ENCODE data around the gene VPS8. TPM values are rescaled to one million over a fixed set of nuclear protein-coding genes. Genes with fewer than 3 reads are reported as not detected.
"Not testable (repeated sequence)": the region's sequence is repeated elsewhere in the genome, so short reads cannot be mapped to it uniquely, and the experiment has no call there.

The VPS8 gene
- total RNA-seq, 1 experiment from 2014 or later, result 72.3 TPM

DNA sequence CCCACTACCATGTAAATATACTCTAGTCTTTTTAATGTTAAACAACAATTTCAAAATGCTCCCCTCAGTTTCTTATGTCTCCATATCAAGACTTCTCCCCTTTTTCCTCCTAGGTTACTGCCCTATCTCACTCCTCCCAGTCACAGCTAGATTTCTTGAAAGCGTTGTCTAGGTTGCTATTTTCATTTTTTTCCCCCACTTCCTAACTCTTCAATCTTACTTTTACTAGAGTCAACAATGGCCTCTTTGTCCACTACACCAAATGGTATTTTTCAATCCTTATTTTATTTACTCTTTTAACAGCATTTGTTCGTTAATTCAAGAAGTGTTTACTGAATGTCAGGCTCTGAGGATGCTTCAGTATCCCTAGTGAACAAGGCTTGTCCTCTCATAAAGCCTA lies 84.4 kb downstream of the VPS8 start:
- Histone ChIP-seq H3K27ac (ENCODE audit: low read length) (no peak overlapping the region), H3K9me3 (ENCODE audit: control insufficient read depth, insufficient read depth, low read depth, low read length) (no peaks in the 10 kb centered on the region), H3K4me1 (ENCODE audit: control insufficient read depth, insufficient read depth, low read length) (no peaks in the 10 kb centered on the region), H3K4me3 (ENCODE audit: low read depth in 2 of 2, low read length in 2 of 2) (no peak overlapping the region), H3K36me3 (ENCODE audit: control insufficient read depth, insufficient read depth, low read length) (peaks cover 2% of the 10 kb centered on the region; the same call in 1 of the 2 replicates), H3K27me3 (ENCODE audit: control insufficient read depth, insufficient read depth, low read length) (no peaks in the 10 kb centered on the region)
- intact Hi-C loops (cut with micrococcal nuclease; ENCODE audit: unreplicated experiment), result no loop called here
- no TSS peak for BruUV-seq (replicated peaks)
- no peak for TF ChIP-seq POLR2AphosphoS5 (IDR thresholded peaks at IDR 0.05; ENCODE audit: low read depth, low read length)
- TF ChIP-seq, protein P1, sequence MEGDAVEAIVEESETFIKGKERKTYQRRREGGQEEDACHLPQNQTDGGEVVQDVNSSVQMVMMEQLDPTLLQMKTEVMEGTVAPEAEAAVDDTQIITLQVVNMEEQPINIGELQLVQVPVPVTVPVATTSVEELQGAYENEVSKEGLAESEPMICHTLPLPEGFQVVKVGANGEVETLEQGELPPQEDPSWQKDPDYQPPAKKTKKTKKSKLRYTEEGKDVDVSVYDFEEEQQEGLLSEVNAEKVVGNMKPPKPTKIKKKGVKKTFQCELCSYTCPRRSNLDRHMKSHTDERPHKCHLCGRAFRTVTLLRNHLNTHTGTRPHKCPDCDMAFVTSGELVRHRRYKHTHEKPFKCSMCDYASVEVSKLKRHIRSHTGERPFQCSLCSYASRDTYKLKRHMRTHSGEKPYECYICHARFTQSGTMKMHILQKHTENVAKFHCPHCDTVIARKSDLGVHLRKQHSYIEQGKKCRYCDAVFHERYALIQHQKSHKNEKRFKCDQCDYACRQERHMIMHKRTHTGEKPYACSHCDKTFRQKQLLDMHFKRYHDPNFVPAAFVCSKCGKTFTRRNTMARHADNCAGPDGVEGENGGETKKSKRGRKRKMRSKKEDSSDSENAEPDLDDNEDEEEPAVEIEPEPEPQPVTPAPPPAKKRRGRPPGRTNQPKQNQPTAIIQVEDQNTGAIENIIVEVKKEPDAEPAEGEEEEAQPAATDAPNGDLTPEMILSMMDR (IDR thresholded peaks at IDR 0.05), result no peak
- no peak for TF ChIP-seq TCF7L2 (IDR thresholded peaks at IDR 0.05; ENCODE audit: low read depth, low read length)
- TF ChIP-seq SIN3A (IDR thresholded peaks at IDR 0.05; ENCODE audit: borderline replicate concordance, insufficient read depth, low read depth, low read length), result no peak
- TF ChIP-seq, protein P2, sequence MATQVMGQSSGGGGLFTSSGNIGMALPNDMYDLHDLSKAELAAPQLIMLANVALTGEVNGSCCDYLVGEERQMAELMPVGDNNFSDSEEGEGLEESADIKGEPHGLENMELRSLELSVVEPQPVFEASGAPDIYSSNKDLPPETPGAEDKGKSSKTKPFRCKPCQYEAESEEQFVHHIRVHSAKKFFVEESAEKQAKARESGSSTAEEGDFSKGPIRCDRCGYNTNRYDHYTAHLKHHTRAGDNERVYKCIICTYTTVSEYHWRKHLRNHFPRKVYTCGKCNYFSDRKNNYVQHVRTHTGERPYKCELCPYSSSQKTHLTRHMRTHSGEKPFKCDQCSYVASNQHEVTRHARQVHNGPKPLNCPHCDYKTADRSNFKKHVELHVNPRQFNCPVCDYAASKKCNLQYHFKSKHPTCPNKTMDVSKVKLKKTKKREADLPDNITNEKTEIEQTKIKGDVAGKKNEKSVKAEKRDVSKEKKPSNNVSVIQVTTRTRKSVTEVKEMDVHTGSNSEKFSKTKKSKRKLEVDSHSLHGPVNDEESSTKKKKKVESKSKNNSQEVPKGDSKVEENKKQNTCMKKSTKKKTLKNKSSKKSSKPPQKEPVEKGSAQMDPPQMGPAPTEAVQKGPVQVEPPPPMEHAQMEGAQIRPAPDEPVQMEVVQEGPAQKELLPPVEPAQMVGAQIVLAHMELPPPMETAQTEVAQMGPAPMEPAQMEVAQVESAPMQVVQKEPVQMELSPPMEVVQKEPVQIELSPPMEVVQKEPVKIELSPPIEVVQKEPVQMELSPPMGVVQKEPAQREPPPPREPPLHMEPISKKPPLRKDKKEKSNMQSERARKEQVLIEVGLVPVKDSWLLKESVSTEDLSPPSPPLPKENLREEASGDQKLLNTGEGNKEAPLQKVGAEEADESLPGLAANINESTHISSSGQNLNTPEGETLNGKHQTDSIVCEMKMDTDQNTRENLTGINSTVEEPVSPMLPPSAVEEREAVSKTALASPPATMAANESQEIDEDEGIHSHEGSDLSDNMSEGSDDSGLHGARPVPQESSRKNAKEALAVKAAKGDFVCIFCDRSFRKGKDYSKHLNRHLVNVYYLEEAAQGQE (IDR thresholded peaks at IDR 0.05; ENCODE audit: insufficient read depth in 1 of 2, low read depth in 2 of 2, low read length in 1 of 2), result no peak
- DNase-seq (ENCODE audit: low read depth, low spot score) (no peak), ATAC-seq (no peak)
- in situ Hi-C loops (cut with HindIII; ENCODE audit: low pct_unique_long_range_greater_than_20kb, low sequenced_read_pairs), result no loop called here
- POLR2A ChIA-PET, result interaction anchor here (0.6 kb wide), 1 partner anchor 381 kb away, joined by 4 read pairs; no protein-coding TSS in a partner anchor
- CTCF ChIA-PET, result no interaction called here

DNA sequence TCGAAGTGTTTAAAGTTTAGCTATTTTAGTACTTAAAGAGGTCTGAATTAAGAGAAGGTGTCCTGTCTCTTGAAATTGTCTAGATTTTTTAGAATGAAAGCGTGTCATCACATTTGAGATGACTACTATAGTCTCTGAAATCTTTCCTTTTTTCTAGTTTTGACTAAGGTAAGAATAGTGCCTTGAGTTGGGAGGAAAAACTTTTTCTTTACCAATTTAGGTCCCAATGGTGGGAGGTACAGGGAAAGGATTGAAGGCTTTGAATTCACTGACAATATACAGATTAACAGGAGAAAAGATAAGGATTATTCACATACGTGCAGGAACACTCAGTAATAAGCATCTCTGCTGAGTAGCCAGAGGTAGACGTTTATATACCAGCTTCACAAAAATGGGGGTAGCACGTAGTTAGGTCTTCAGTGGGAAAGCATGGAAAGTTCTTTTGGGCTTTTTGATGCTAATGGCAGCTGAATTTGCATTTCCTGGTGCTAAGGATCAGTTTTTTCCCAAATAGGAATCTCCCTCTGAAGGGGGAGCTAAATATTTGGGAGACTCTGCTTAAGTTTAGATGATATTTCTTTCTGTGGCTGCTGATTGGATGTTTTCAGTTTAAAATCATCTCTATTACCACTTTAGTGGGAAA lies 88.1 kb downstream of the VPS8 start:
- BruUV-seq (replicated peaks), result no TSS peak
- no peak for DNase-seq (ENCODE audit: low read depth, low spot score)
- ChIA-PET POLR2A (interaction anchor here (0.5 kb wide), 1 partner anchor 78 kb away, joined by 4 read pairs; no protein-coding TSS in a partner anchor), CTCF (no interaction called here)
- H3K4me1 ChIP-seq (ENCODE audit: control insufficient read depth, insufficient read depth, low read length), result no peaks in the 10 kb centered on the region
- no peak overlapping the region for H3K27ac ChIP-seq (ENCODE audit: low read length)
- no peaks in the 10 kb centered on the region for H3K9me3 ChIP-seq (ENCODE audit: control insufficient read depth, insufficient read depth, low read depth, low read length)
- in situ Hi-C loops (cut with HindIII; ENCODE audit: low pct_unique_long_range_greater_than_20kb, low sequenced_read_pairs) (no loop called here), intact Hi-C loops (cut with micrococcal nuclease; ENCODE audit: unreplicated experiment) (no loop called here)
- no peak overlapping the region for H3K4me3 ChIP-seq (ENCODE audit: low read depth in 2 of 2, low read length in 2 of 2)
- H3K36me3 ChIP-seq (ENCODE audit: control insufficient read depth, insufficient read depth, low read length), result no peaks in the 10 kb centered on the region
- no peaks in the 10 kb centered on the region for H3K27me3 ChIP-seq (ENCODE audit: control insufficient read depth, insufficient read depth, low read length)
- TF ChIP-seq POLR2AphosphoS5 (IDR thresholded peaks at IDR 0.05; ENCODE audit: low read depth, low read length) (no peak), SIN3A (IDR thresholded peaks at IDR 0.05; ENCODE audit: borderline replicate concordance, insufficient read depth, low read depth, low read length) (no peak), TCF7L2 (IDR thresholded peaks at IDR 0.05; ENCODE audit: low read depth, low read length) (no peak)
- TF ChIP-seq, protein P1 (IDR thresholded peaks at IDR 0.05), result no peak
- TF ChIP-seq, protein P2 (IDR thresholded peaks at IDR 0.05; ENCODE audit: insufficient read depth in 1 of 2, low read depth in 2 of 2, low read length in 1 of 2), result no peak
- no peak for ATAC-seq

DNA sequence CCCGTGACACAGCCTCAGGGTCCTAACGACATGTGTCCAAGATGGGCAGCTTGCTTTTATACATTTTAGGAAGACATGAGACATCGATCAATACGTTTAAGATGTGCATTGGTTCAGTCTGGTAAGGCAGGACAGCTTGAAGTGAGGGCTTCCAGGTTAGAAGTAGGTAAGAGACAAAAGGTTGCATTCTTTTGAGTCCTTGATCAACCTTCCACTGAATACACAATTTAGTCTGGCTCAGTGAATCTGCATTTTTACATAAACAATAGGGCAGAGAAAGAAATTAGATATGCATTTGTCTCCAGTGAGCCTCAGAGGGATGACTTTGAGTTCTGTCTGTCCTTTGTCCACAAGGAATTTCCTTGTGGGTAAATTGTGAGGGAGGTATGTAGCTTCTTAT lies 95.1 kb downstream of the VPS8 start:
- DNase-seq (ENCODE audit: low read depth, low spot score); CTCF ChIA-PET; H3K27me3 ChIP-seq (ENCODE audit: control insufficient read depth, insufficient read depth, low read length); ATAC-seq; H3K4me1 ChIP-seq (ENCODE audit: control insufficient read depth, insufficient read depth, low read length); H3K4me3 ChIP-seq (ENCODE audit: low read depth in 2 of 2, low read length in 2 of 2); H3K27ac ChIP-seq (ENCODE audit: low read length); H3K36me3 ChIP-seq (ENCODE audit: control insufficient read depth, insufficient read depth, low read length); POLR2A ChIA-PET; H3K9me3 ChIP-seq (ENCODE audit: control insufficient read depth, insufficient read depth, low read depth, low read length); intact Hi-C loops (cut with micrococcal nuclease; ENCODE audit: unreplicated experiment); BruUV-seq (replicated peaks); in situ Hi-C loops (cut with HindIII; ENCODE audit: low pct_unique_long_range_greater_than_20kb, low sequenced_read_pairs): not testable (repeated sequence)

All from Panc1 (cell line).